OCI-M2 (cell line): Measurements from ENCODE around the gene PC.

Experiments used
- DNase-seq: peaks from one replicate; lab custom pipeline; 2025; ENCODE audit not compliant: unreplicated experiment; lab: John Stamatoyannopoulos, UW

Gene PC

DNA sequence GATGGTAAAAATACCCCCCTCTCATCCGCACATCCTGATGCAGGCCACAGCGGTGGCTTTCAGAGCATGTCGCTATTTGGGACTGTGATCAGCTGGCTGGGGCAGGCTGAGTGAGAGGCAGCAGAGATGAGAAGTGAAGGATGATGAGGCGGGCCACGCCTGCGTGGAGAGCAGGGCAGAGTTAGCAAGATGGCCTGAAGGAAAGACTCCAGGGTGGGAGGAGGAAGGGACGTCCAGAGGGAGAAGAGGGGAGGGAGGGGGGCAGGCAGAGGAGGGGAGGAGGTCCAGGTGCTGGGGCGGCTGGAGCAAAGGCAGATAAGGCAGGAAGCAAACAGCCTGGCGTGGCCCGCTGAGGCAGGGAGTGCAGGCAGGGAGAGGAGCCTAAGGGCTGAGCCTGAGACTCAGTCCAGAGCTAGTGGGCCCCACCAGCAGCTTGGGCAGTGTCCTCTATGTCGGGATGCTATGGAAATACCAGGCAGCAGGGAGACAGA, 72.2 kb downstream of the PC start:
- no peak for DNase-seq

DNA sequence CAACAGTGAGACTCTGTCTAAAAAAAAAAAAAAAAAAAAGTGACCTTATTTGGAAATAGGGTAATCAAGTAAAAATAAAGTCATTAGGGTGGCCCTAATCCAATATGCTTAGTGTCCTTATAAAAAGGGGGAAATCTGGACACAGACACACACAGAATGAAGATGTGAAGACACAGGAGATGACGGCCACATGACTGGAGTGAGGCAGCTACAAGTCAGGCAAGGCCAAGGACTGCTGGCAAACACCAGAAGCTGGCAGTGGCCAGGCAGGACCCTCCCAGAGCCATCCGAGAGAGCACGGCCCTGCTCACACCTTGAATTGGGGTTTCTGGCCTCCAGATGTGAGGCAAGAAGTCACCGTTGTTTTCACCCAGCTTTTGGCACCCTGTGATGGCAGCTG, 72.7 kb downstream of the PC start:
- no peak for DNase-seq

- no peak for DNase-seq
Observed at GRCh38 chr11:66884443-66884842, 73.7 kb downstream of the PC start.

DNA sequence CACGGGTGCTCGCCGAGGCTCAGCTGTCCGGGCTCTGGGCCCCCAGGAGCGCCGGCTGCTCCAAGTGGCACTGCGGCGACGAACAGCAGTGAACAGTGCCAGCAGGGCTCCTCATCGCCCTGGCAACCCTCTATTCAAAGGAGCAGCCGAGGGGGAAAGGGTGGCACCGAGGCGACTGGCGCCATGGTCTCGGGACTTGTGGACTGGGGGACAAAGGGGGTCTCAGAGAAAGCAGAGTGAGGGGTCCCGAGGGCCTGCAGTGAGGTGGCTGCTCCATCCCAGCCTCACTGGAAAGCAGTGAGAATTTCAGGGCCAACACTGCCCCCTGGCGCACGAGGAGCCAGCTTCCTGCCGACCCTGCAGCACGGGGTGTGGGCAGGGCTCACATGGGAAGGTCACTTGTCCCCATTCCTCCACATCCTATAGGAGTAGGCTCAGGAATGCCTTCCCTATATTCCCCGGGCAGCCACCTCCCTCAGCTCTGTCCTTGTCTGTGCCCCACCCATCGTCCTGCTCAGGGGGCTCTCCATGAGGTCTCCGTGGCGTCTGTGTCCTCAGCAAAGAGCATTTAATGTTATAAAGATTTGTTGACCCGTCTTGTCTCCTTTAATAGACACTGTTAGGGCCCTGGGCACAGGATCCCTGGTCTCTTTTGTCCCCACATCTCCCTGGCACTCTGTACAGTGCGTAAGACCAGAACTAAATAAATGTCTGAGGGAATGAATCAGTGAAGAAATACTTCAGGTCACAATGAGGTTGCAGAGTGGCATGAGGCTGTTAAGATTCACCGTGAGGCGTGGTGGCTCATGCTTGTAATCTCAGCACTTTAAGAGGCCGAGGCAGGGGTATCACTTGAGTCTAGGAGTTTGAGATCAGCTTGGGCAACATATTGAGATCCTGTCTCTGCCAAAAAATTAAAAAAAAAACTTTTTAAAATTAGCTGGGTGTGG, 74.9 kb downstream of the PC start:
- no peak for DNase-seq

GRCh38 chr11:66882561-66883015, 75.6 kb downstream of the PC start:
- DNase-seq = no peak

DNA sequence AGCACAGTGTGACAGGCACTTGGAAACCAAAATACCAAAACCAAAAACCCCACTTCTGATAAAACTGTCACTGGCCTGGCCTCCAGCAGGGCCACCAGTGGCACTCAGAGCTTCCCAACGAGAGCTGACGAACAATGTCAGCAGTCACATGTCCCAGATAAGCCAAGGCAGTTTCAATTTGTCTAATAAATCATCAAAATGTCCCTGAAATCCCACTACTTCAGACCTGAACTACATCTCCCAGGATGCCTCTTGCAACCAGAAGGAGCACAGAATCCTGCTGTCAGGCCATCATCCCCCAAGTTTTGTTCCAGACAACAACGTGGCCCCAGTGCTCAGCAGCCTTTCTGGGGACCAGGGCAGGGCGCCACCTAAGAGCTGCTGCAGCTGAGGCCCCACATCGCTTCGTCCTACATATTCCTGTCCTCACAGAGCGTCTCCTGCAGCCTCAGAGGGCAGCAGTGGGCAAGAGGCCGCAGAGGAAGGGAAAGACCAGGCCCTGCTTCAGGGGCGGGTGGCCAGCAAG, 76.2 kb downstream of the PC start:
- no peak for DNase-seq

GRCh38 chr11:66881451-66881835, 76.7 kb downstream of the PC start:
- no peak for DNase-seq

DNA sequence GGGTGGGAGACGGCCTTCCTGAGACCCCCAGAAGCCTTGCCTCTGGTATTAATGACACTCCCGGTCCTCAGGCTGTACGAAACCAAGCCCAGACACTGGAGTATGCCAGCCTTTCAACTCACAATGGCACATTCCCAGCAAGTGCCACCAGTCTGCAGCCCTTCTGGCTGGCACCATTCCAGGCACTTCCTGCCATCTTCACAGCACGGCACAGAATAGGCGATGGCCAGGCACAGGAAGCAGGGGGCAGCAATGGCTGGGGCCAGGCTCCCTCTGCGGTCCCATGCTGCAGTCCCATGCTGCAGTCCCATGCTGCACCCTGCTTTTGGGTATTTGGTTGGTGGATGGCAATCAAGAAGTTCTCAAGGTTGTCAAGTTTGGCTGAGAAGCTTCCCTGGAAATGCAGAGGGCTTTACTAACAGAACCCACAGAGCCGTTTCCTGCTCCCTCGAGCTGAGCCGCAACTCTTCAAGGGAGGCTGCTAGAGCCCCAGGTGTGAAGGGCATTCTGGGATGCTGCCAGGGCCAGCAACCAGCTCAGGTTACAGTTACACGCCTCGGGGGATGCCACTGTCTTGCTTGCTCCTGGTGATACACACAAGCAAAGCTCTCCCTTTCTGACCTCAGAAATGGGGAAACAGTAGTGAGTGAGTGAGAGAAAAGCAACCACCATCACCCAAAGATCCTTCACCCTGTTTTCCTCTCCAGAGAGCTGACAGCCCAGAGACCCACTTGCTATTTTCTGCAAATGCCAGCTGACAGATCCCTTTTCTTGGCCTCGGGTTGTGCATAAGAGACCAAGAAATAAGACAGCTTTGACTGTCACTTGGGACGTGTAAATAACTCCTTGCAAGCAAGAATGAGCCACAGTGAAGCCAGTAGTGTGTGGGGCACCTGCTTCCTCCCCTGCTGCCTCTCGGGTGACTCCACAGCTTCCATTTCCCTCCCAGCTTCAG, 77.4 kb downstream of the PC start:
- DNase-seq = no peak

DNA sequence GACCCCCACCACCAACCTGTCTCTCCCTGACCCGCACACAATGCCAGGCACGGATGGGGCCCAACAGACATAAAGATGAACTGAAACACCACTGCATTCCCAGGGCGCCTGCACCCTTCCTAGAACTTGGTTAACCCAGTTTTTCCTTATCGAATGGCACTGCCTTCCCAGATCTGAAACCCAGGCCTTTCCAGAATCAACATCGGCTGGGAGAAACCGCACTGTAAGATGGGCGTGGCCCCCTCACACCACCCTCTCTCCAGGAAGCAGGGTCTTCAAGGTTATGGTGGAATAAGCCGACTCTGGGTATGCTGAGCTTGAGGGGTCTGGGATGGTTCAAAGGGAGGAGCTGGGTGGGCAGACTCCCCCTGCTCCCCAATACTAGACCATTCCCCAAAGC, 78.2 kb downstream of the PC start:
- no peak for DNase-seq

GRCh38 chr11:66879583-66879982, 78.6 kb downstream of the PC start:
- no peak for DNase-seq

DNA sequence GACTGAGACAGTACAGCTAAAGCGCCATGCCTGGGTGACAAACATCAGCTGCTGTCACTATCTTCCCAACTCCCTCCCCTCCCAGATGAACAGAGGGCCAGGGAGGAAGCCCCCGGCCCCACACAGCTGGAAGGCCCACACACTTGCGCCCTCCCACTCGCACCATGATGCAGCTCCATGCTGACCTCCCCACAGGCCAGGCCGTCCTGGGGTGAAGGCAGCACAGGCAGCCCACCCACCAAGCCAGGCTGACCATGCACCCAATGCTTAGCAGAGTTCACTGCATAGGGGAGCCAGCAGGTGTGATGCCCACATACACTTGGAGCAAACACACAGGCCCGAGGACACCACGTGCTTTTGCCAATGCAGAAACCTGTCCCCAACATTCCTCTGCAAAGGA, 79.2 kb downstream of the PC start:
- DNase-seq = no peak

DNA sequence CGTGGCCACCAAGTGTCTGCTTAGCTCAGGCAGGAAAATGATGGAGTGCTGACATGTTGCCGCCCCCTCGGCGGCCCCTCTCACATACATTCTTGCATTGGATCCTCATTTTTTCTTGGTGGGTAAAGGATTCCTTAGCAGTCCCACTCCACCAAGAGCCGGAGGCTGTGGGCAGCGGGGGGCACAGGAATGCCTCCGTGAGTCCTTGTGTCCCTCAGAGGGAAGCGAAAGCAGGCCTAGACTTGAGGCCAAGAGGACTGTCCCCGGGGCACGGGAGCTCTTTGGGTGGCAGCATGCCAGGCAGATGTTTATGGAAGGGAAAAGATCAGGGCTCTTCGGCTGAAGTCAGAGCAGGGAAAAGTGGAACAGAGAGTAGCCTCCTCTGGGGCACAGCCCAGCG, 79.7 kb downstream of the PC start:
- no peak for DNase-seq

- no peak for DNase-seq
Observed at GRCh38 chr11:66877588-66878385, 80.4 kb downstream of the PC start.

GRCh38 chr11:66875378-66875777, 82.8 kb downstream of the PC start:
- DNase-seq = no peak

GRCh38 chr11:66874232-66874631, 84.0 kb downstream of the PC start:
- DNase-seq = no peak

GRCh38 chr11:66871521-66871901, 86.7 kb downstream of the PC start:
- DNase-seq = no peak

- DNase-seq = no peak
Observed at GRCh38 chr11:66870616-66871520, 87.3 kb downstream of the PC start.

GRCh38 chr11:66870131-66870530, 88.1 kb downstream of the PC start:
- DNase-seq = no peak

DNA sequence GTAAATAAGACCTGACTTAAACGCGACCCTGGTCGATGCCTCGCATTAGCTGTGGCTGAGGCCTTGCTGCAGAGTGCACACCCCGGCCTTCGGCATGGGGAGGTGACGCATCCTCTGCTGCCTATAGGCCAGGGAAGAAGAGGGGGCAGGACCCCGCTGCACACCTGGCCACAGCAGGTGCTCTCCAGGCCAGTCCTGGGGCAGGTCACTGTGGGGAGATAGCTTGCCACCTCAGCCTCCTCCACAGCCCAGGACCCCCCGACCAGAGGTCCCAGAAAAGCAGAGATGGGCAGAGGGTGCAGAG, 88.7 kb downstream of the PC start:
- DNase-seq = no peak
